HG03159 (cell line): ENCODE measurements around the gene TSC22D3.
"Not testable (repeated sequence)": the region's sequence is repeated elsewhere in the genome, so short reads cannot be mapped to it uniquely, and the experiment has no call there.

Source experiments
- ATAC-seq: cut with Tn5 transposase; IDR thresholded peaks from one replicate; pipeline ENCODE4 v1.9.1; 2021; ENCODE audit warnings: mild to moderate bottlenecking, moderate library complexity; ENCODE audit not compliant: unreplicated experiment

Gene TSC22D3

GRCh38 chrX:107684956-107685385 is 90.6 kb downstream of the TSC22D3 start:
- ATAC-seq: peak; percentile 81

- no peak for ATAC-seq
Measured at GRCh38 chrX:107683931-107684330, 91.7 kb downstream of the TSC22D3 start.

GRCh38 chrX:107683124-107683895 is 92.3 kb downstream of the TSC22D3 start:
- ATAC-seq: no peak

- no peak for ATAC-seq
Measured at GRCh38 chrX:107682256-107682655, 93.3 kb downstream of the TSC22D3 start.

GRCh38 chrX:107678957-107679740 is 96.4 kb downstream of the TSC22D3 start:
- ATAC-seq: no peak

GRCh38 chrX:107677909-107678308 is 97.7 kb downstream of the TSC22D3 start:
- no peak for ATAC-seq

GRCh38 chrX:107677501-107677901 is 98.1 kb downstream of the TSC22D3 start:
- ATAC-seq: no peak

GRCh38 chrX:107676559-107677378 is 98.8 kb downstream of the TSC22D3 start:
- no peak for ATAC-seq

- ATAC-seq: no peak
Measured at GRCh38 chrX:107675823-107676555, 99.6 kb downstream of the TSC22D3 start.

- no peak for ATAC-seq
Measured at GRCh38 chrX:107675365-107675654, 100.3 kb downstream of the TSC22D3 start.

- ATAC-seq: peak; percentile 10
Measured at GRCh38 chrX:107674480-107675364, 100.9 kb downstream of the TSC22D3 start.

- ATAC-seq: peak; percentile 83
Measured at GRCh38 chrX:107673933-107674479, 101.6 kb downstream of the TSC22D3 start.

GRCh38 chrX:107673431-107673830 is 102.2 kb downstream of the TSC22D3 start:
- peak; percentile 6 for ATAC-seq

- peak; percentile 22 for ATAC-seq
Measured at GRCh38 chrX:107672955-107673378, 102.6 kb downstream of the TSC22D3 start.

GRCh38 chrX:107671256-107671655 is 104.3 kb downstream of the TSC22D3 start:
- not testable (repeated sequence) for ATAC-seq

- ATAC-seq: no peak
Measured at GRCh38 chrX:107669885-107670628, 105.5 kb downstream of the TSC22D3 start.

- no peak for ATAC-seq
Measured at GRCh38 chrX:107669261-107669660, 106.3 kb downstream of the TSC22D3 start.

- not testable (repeated sequence) for ATAC-seq
Measured at GRCh38 chrX:107668710-107669109, 106.9 kb downstream of the TSC22D3 start.

- ATAC-seq: no peak
Measured at GRCh38 chrX:107667426-107667825, 108.2 kb downstream of the TSC22D3 start.
